ENCODE data around the gene UGT1A4.
"Not testable (repeated sequence)": the region's sequence is repeated elsewhere in the genome, so short reads cannot be mapped to it uniquely, and the experiment has no call there.

The UGT1A4 gene

GRCh38 chr2:233746475-233747282 lies 28.1 kb downstream of the UGT1A4 start:
- H3K4me3 ChIP-seq (ENCODE audit: low read depth, low read length) = no peak overlapping the region
- in situ Hi-C loops (cut with HindIII; ENCODE audit: low sequenced_read_pairs) = no loop called here
- TF ChIP-seq CTCF (IDR thresholded peaks at IDR 0.05; ENCODE audit: low read depth, low read length, missing control alignments) = no peak
- no peak for DNase-seq (ENCODE audit: low read depth)

- H3K4me3 ChIP-seq (ENCODE audit: low read depth, low read length) = no peak overlapping the region
- no peak for TF ChIP-seq CTCF (IDR thresholded peaks at IDR 0.05; ENCODE audit: low read depth, low read length, missing control alignments)
- no peak for DNase-seq (ENCODE audit: low read depth)
- in situ Hi-C loops (cut with HindIII; ENCODE audit: low sequenced_read_pairs) = no loop called here
These were observed 28.7 kb downstream of the UGT1A4 start for GRCh38 chr2:233747283-233747544.

GRCh38 chr2:233750689-233751088 lies 32.2 kb downstream of the UGT1A4 start:
- H3K4me3 ChIP-seq (ENCODE audit: low read depth, low read length); DNase-seq (ENCODE audit: low read depth); in situ Hi-C loops (cut with HindIII; ENCODE audit: low sequenced_read_pairs): not testable (repeated sequence)

GRCh38 chr2:233751212-233752009 lies 32.9 kb downstream of the UGT1A4 start:
- in situ Hi-C loops (cut with HindIII; ENCODE audit: low sequenced_read_pairs); H3K4me3 ChIP-seq (ENCODE audit: low read depth, low read length); DNase-seq (ENCODE audit: low read depth): not testable (repeated sequence)

- no peak overlapping the region for H3K4me3 ChIP-seq (ENCODE audit: low read depth, low read length)
- DNase-seq (ENCODE audit: low read depth) = no peak
- TF ChIP-seq CTCF (IDR thresholded peaks at IDR 0.05; ENCODE audit: low read depth, low read length, missing control alignments) = no peak
- in situ Hi-C loops (cut with HindIII; ENCODE audit: low sequenced_read_pairs) = no loop called here
These were observed 36.5 kb downstream of the UGT1A4 start for GRCh38 chr2:233754872-233755611.

GRCh38 chr2:233756429-233757081 lies 38.0 kb downstream of the UGT1A4 start:
- in situ Hi-C loops (cut with HindIII; ENCODE audit: low sequenced_read_pairs) = no loop called here
- no peak for TF ChIP-seq CTCF (IDR thresholded peaks at IDR 0.05; ENCODE audit: low read depth, low read length, missing control alignments)
- H3K4me3 ChIP-seq (ENCODE audit: low read depth, low read length) = no peak overlapping the region
- no peak for DNase-seq (ENCODE audit: low read depth)

- in situ Hi-C loops (cut with HindIII; ENCODE audit: low sequenced_read_pairs) = no loop called here
- no peak overlapping the region for H3K4me3 ChIP-seq (ENCODE audit: low read depth, low read length)
- no peak for DNase-seq (ENCODE audit: low read depth)
- TF ChIP-seq CTCF (IDR thresholded peaks at IDR 0.05; ENCODE audit: low read depth, low read length, missing control alignments) = no peak
These were observed 39.6 kb downstream of the UGT1A4 start for GRCh38 chr2:233758141-233758540.

All from astrocyte of the cerebellum (primary cell).